Fibroblast of lung (primary cell): ENCODE measurements around the gene RABL2B.

Source experiments
- EZH2 ChIP-seq: IDR thresholded peaks from 2 replicates; pipeline ENCODE4 v1.5.1; 2012; ENCODE audit warnings: low read length, control low read depth, mild to moderate bottlenecking; ENCODE audit errors: missing control alignments
- TF ChIP-seq, protein P1 (sequence below), 2 donors: IDR thresholded peaks in 1 of 2; conservative IDR thresholded peaks in 1 of 2; 1 replicate in 1 of 2; 2 replicates in 1 of 2; pipeline ENCODE4 v1.5.1; 2011 to 2012; ENCODE audit warnings: low read length in 2 of 2, control low read depth in 1 of 2, inconsistent platforms in 1 of 2, low read depth in 1 of 2, mild to moderate bottlenecking in 1 of 2

DNA sequence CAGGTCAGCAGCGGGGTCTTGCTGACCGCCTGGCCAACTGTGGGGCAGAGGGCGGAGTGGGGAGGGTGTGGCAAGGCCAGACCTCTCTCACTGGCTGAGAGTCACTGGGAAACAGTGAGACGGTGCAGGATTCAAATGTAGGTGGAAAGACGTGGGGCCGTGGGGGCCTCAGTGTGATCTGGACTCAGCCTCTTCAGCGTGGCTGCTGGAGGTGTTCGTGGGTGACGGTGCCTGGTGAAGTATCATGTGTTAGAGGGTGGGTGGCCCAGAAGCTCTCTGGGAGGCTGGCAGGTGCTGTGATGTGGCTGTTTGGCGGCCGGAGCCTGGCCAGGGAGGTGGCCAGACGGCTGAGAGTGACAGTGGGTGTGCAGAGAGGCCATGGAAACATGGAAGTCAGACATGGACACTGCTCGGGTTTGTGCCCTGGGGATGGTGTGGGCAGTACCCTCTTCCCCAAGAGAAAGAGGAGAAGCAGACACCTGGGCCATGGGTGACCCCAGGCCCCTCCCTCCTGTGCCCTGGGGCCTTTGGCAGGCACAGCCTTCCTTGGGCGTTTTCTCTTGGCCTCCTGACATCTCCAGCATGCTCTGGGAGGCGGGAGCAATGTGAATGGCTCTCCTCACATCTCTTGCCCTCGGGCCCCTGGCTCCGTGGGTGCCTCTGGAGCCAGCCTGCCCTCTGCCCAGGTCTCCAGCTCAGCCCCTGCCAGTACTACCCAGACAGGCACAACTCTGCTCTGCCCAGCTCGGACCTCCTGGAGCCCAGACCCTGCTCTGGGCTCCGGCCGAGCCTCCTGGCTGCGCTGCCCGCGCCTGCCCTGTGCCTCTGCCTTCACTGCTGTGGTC, 55.5 kb downstream of the RABL2B start:
- TF ChIP-seq, protein P1, sequence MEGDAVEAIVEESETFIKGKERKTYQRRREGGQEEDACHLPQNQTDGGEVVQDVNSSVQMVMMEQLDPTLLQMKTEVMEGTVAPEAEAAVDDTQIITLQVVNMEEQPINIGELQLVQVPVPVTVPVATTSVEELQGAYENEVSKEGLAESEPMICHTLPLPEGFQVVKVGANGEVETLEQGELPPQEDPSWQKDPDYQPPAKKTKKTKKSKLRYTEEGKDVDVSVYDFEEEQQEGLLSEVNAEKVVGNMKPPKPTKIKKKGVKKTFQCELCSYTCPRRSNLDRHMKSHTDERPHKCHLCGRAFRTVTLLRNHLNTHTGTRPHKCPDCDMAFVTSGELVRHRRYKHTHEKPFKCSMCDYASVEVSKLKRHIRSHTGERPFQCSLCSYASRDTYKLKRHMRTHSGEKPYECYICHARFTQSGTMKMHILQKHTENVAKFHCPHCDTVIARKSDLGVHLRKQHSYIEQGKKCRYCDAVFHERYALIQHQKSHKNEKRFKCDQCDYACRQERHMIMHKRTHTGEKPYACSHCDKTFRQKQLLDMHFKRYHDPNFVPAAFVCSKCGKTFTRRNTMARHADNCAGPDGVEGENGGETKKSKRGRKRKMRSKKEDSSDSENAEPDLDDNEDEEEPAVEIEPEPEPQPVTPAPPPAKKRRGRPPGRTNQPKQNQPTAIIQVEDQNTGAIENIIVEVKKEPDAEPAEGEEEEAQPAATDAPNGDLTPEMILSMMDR (conservative IDR thresholded peaks at IDR 0.05 in 1 of 2, IDR thresholded peaks at IDR 0.05 in 1 of 2; ENCODE audit: low read depth in 1 of 2, low read length in 2 of 2), result no peak
- no peak for TF ChIP-seq EZH2
